K562 (cell line): Measurements from ENCODE around the gene SSBP1. TPM values are rescaled to one million over a fixed set of nuclear protein-coding genes. Genes with fewer than 3 reads are reported as not detected.

Experiments used
- ELF1 ChIP-seq: fragments of 200-800 bp; sonication (Bioruptor generic); IDR thresholded peaks from 2 replicates; pipeline ENCODE4 v1.6.1; 2016; ENCODE audit warnings: missing genetic modification characterization, missing compliant biosample characterization
- PRPF4 ChIP-seq: fragments of 200-400 bp; formaldehyde crosslinking; IDR thresholded peaks from one replicate; pipeline ENCODE4 v1.6.1; 2017; ENCODE audit warnings: low read length, low read depth, mild to moderate bottlenecking; ENCODE audit not compliant: insufficient read depth, poor library complexity, severe bottlenecking
- PURB ChIP-seq: sonication (generic); formaldehyde crosslinking; IDR thresholded peaks from 2 replicates; pipeline ENCODE4 v1.9.0; 2021; ENCODE audit warnings: low read depth, mild to moderate bottlenecking, missing genetic modification reagents
- RFX7 ChIP-seq: fragments of 250-450 bp; sonication (Bioruptor Pico); IDR thresholded peaks from 2 replicates; pipeline ENCODE4 v1.5.1; 2021; ENCODE audit warnings: mild to moderate bottlenecking
- ZBTB17 ChIP-seq: fragments of 450-650 bp; formaldehyde crosslinking; IDR thresholded peaks from 2 replicates; pipeline ENCODE4 v1.4.0; 2020; ENCODE audit warnings: mild to moderate bottlenecking
- ZC3H4 ChIP-seq: sonication (generic); formaldehyde crosslinking; IDR thresholded peaks from 2 replicates; pipeline ENCODE4 v1.9.0; 2021; ENCODE audit warnings: missing genetic modification reagents, borderline replicate concordance
- ZNF197 ChIP-seq: fragments of 200-800 bp; sonication (Bioruptor generic); IDR thresholded peaks from 2 replicates; pipeline ENCODE4 v1.6.1; 2016; ENCODE audit warnings: low read depth, missing genetic modification characterization, missing compliant biosample characterization
- ZNF384 ChIP-seq: IDR thresholded peaks from 2 replicates; pipeline ENCODE4 v1.6.1; 2012; ENCODE audit warnings: low read depth, low read length, improper control_type of control experiment
- polyA plus RNA-seq, 8 experiments: library from polyadenylated mRNA; depleted of rRNA in 4 of 8; stranded (reverse) in 5 of 8; unstranded in 3 of 8; fragments of >200 nt; fragmentation: Nextera tagmentation in 2 of 8; fragmentation: Illumina TruSeq in 1 of 8; extraction: Ambion mirVana in 2 of 8; extraction: Trizol in 1 of 8; gene quantifications; 2 replicates each; pipeline versions ENCODE4 v1.2.1 to v1.2.3, GENCODE V29; 2011 to 2014; ENCODE audit warnings: inconsistent platforms in 1 of 8, missing spikeins in 1 of 8
- total RNA-seq, 7 experiments: library from RNA; depleted of rRNA in 6 of 7; stranded (reverse); fragments of >200 nt in 6 of 7; fragmentation: Illumina TruSeq in 2 of 7; extraction: Trizol in 2 of 7; gene quantifications; 2 replicates each; pipeline versions ENCODE4 v1.2.1 to v1.2.3, GENCODE V29; 2011 to 2021; ENCODE audit warnings: low replicate concordance in 1 of 7
- TF ChIP-seq, protein P1 (sequence below), 2 experiments: fragments of 450-650 bp in 1 of 2; sonication (generic) in 1 of 2; formaldehyde crosslinking; conservative IDR thresholded peaks; 2 replicates each; pipeline versions ENCODE4 v1.4.0 to v1.8.1; 2020 to 2022; ENCODE audit warnings: mild to moderate bottlenecking in 1 of 2, missing genetic modification reagents in 1 of 2
- TF ChIP-seq, protein P2 (sequence below): fragments of 250-450 bp; sonication (Bioruptor Pico); IDR thresholded peaks from 2 replicates; pipeline ENCODE4 v1.8.0; 2021; ENCODE audit warnings: moderate library complexity, mild to moderate bottlenecking, inconsistent platforms
- TF ChIP-seq, protein P3 (sequence below): fragments of 250-450 bp; sonication (Bioruptor Pico); IDR thresholded peaks from 2 replicates; pipeline ENCODE4 v1.4.0; 2020
- TF ChIP-seq, protein P4 (sequence below): sonication (generic); formaldehyde crosslinking; IDR thresholded peaks from 2 replicates; pipeline ENCODE4 v1.8.0; 2022; ENCODE audit warnings: mild to moderate bottlenecking, missing genetic modification reagents
- TF ChIP-seq, protein P5 (sequence below): fragments of 250-450 bp; sonication (Bioruptor Pico); IDR thresholded peaks from 2 replicates; pipeline ENCODE4 v1.4.0; 2020

Gene SSBP1
- total and polyA plus RNA-seq, 9 of the 15 experiments (the other 6 are each of a cell fraction or from before 2014, with no cell fraction given), result 404 to 1,996 (median 835) TPM

DNA sequence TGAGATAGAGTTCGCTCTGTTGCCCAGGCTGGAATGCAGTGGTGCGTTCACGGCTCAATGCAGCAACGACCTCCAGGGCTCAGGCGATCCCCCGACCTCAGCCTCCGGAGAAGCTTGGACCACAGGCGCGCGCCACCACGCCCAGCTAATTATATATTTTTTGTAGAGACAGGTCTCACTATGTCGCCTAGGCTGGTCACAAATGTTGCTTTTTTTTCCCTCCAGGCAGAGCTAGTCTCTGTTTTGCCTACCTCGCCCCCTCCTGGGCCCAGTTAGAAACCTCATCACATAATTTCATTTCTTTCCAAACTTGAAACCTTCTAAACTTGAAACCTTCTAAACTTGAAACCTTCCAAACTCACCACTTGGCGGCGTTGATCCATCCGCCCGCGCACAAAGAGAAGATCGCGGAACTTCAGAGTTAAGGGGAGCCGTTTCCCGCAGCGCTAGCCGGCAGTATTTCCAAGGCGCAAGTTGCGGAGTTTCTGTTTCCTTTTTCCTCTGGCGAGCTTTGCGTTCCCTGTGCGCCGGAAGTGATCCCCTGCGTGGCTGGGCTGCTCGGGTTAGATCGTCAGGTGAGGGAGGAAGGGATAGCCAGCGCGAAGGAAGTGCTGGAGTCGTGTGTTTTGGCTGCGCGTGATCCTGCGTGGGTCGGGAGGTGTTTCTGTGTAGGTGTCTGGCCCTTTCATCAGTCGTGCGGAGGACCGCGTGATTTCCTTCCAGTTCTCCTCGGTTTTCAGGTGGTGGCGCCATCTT is at the start of gene SSBP1 (continued):
- TF ChIP-seq, protein P1, sequence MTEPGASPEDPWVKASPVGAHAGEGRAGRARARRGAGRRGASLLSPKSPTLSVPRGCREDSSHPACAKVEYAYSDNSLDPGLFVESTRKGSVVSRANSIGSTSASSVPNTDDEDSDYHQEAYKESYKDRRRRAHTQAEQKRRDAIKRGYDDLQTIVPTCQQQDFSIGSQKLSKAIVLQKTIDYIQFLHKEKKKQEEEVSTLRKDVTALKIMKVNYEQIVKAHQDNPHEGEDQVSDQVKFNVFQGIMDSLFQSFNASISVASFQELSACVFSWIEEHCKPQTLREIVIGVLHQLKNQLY (CRISPR knock-in tag; conservative IDR thresholded peaks at IDR 0.05), result peak in 1 of 2 experiments; percentile 62; a peak in 1 of 4 replicates
- TF ChIP-seq, protein P2, sequence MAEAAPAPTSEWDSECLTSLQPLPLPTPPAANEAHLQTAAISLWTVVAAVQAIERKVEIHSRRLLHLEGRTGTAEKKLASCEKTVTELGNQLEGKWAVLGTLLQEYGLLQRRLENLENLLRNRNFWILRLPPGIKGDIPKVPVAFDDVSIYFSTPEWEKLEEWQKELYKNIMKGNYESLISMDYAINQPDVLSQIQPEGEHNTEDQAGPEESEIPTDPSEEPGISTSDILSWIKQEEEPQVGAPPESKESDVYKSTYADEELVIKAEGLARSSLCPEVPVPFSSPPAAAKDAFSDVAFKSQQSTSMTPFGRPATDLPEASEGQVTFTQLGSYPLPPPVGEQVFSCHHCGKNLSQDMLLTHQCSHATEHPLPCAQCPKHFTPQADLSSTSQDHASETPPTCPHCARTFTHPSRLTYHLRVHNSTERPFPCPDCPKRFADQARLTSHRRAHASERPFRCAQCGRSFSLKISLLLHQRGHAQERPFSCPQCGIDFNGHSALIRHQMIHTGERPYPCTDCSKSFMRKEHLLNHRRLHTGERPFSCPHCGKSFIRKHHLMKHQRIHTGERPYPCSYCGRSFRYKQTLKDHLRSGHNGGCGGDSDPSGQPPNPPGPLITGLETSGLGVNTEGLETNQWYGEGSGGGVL (CRISPR knock-in tag), result no peak
- TF ChIP-seq RFX7 (CRISPR knock-in tag) (no peak), PRPF4 (no peak), ELF1 (peak; percentile 95), ZBTB17 (CRISPR knock-in tag) (peak; percentile 88), PURB (CRISPR knock-in tag) (no peak), ZNF197 (CRISPR knock-in tag) (0 out of 2 replicates have a peak, but pooled peaks have one; percentile 64), ZNF384 (peak; percentile 92), ZC3H4 (no peak)
- TF ChIP-seq, protein P3, sequence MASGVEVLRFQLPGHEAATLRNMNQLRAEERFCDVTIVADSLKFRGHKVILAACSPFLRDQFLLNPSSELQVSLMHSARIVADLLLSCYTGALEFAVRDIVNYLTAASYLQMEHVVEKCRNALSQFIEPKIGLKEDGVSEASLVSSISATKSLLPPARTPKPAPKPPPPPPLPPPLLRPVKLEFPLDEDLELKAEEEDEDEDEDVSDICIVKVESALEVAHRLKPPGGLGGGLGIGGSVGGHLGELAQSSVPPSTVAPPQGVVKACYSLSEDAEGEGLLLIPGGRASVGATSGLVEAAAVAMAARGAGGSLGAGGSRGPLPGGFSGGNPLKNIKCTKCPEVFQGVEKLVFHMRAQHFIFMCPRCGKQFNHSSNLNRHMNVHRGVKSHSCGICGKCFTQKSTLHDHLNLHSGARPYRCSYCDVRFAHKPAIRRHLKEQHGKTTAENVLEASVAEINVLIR (CRISPR knock-in tag), result peak; percentile 87
- TF ChIP-seq, protein P4, sequence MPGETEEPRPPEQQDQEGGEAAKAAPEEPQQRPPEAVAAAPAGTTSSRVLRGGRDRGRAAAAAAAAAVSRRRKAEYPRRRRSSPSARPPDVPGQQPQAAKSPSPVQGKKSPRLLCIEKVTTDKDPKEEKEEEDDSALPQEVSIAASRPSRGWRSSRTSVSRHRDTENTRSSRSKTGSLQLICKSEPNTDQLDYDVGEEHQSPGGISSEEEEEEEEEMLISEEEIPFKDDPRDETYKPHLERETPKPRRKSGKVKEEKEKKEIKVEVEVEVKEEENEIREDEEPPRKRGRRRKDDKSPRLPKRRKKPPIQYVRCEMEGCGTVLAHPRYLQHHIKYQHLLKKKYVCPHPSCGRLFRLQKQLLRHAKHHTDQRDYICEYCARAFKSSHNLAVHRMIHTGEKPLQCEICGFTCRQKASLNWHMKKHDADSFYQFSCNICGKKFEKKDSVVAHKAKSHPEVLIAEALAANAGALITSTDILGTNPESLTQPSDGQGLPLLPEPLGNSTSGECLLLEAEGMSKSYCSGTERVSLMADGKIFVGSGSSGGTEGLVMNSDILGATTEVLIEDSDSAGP (CRISPR knock-in tag), result peak; percentile 86
- TF ChIP-seq, protein P5, sequence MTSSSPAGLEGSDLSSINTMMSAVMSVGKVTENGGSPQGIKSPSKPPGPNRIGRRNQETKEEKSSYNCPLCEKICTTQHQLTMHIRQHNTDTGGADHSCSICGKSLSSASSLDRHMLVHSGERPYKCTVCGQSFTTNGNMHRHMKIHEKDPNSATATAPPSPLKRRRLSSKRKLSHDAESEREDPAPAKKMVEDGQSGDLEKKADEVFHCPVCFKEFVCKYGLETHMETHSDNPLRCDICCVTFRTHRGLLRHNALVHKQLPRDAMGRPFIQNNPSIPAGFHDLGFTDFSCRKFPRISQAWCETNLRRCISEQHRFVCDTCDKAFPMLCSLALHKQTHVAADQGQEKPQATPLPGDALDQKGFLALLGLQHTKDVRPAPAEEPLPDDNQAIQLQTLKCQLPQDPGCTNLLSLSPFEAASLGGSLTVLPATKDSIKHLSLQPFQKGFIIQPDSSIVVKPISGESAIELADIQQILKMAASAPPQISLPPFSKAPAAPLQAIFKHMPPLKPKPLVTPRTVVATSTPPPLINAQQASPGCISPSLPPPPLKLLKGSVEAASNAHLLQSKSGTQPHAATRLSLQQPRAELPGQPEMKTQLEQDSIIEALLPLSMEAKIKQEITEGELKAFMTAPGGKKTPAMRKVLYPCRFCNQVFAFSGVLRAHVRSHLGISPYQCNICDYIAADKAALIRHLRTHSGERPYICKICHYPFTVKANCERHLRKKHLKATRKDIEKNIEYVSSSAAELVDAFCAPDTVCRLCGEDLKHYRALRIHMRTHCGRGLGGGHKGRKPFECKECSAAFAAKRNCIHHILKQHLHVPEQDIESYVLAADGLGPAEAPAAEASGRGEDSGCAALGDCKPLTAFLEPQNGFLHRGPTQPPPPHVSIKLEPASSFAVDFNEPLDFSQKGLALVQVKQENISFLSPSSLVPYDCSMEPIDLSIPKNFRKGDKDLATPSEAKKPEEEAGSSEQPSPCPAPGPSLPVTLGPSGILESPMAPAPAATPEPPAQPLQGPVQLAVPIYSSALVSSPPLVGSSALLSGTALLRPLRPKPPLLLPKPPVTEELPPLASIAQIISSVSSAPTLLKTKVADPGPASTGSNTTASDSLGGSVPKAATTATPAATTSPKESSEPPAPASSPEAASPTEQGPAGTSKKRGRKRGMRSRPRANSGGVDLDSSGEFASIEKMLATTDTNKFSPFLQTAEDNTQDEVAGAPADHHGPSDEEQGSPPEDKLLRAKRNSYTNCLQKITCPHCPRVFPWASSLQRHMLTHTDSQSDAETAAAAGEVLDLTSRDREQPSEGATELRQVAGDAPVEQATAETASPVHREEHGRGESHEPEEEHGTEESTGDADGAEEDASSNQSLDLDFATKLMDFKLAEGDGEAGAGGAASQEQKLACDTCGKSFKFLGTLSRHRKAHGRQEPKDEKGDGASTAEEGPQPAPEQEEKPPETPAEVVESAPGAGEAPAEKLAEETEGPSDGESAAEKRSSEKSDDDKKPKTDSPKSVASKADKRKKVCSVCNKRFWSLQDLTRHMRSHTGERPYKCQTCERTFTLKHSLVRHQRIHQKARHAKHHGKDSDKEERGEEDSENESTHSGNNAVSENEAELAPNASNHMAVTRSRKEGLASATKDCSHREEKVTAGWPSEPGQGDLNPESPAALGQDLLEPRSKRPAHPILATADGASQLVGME (CRISPR knock-in tag), result peak; percentile 78; the same call in 1 of the 2 replicates
- TF ChIP-seq, all 486 proteins: peak for 301
